ENCODE measurements around the gene DUSP18. TPM values are rescaled to one million over a fixed set of nuclear protein-coding genes. Genes with fewer than 3 reads are reported as not detected.
"Not testable (repeated sequence)": the region's sequence is repeated elsewhere in the genome, so short reads cannot be mapped to it uniquely, and the experiment has no call there.

DUSP18 gene
- total RNA-seq: 1 to 10 TPM; 1.8 to 4.9 TPM

- H3K27me3 ChIP-seq: no peaks in the 10 kb centered on the region
- H3K9me3 ChIP-seq: no peaks in the 10 kb centered on the region
- peaks cover 0 to 15% of the 10 kb centered on the region in 2 donors for H3K4me1 ChIP-seq
- TF ChIP-seq CTCF (IDR thresholded peaks at IDR 0.05): peak; percentile 14 to 44
- peak within 1 kb of the TSS; percentile 30 to 70 for H3K27ac ChIP-seq
- H3K4me3 ChIP-seq: peak within 1 kb of the TSS; percentile 59 to 90
- DNase-seq (ENCODE audit: low spot score): peak; percentile 95
- peaks cover 6% of the 10 kb centered on the region for H3K36me3 ChIP-seq
Observed at GRCh38 chr22:30667494-30668385, at the start of gene DUSP18. DUSP18 (minus strand) TSS chr22:30667875; CDS start chr22:30664003, 3,872 bp downstream.

- Histone ChIP-seq H3K27me3 (no peaks in the 10 kb centered on the region), H3K36me3 (no peaks in the 10 kb centered on the region), H3K9me3 (no peaks in the 10 kb centered on the region), H3K4me3 (no peak overlapping the region), H3K4me1 (peaks cover 0 to 8% of the 10 kb centered on the region in 2 donors), H3K27ac (no peak overlapping the region)
- DNase-seq (ENCODE audit: low spot score): no peak
- TF ChIP-seq CTCF (IDR thresholded peaks at IDR 0.05): no peak
Observed at GRCh38 chr22:30714062-30714461, 46.4 kb upstream of the DUSP18 start.

DNA sequence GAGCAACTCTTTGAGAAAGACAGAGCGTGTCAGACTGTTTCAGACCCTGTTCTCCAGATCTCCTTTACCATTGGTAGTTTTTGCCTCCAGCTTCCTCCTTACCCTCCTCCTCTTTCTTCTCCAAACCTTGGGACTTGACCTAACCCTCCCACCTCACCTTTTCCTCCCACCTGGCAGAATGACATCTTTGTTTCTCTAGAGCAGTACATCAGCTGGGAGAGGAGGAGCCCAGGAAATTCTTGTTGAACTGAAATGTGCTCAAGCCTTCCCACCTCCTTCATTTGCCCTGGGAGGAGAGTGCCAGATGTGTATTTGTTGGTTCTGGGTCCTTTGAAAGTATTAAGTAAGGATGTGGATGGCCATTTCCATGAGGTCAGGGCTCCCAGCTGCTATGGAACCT lies 44.4 kb upstream of the DUSP18 start:
- TF ChIP-seq CTCF (IDR thresholded peaks at IDR 0.05): no peak
- H3K9me3 ChIP-seq: no peaks in the 10 kb centered on the region
- no peak overlapping the region for H3K27ac ChIP-seq

DNA sequence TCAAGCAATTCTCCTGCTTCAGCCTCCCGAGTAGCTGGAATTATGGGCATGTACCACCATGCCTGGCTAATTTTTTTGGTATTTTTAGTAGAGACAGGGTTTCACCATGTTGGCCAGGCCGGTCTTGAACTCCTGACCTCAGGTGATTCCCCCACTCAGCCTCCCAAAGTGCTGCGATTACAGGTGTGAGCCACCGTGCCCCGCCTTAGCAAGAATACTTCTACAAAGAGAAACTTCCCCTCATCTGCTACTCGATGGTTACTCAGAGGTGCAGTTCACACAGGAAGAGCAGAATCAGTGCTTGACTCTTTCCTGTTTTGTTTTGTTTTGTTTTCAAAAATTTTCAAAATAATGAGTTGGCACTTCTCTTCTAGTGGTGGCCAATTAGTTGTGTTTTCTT lies 42.3 kb upstream of the DUSP18 start:
- not testable (repeated sequence) for DNase-seq (ENCODE audit: low spot score); H3K9me3 ChIP-seq; H3K36me3 ChIP-seq; H3K4me1 ChIP-seq; H3K27me3 ChIP-seq; H3K27ac ChIP-seq; H3K4me3 ChIP-seq

More for the DNA sequence above, 44.4 kb upstream of the DUSP18 start:
- H3K4me3 ChIP-seq: no peak overlapping the region
- DNase-seq (ENCODE audit: low spot score): no peak
- H3K4me1 ChIP-seq: peaks cover 0 to under 1% of the 10 kb centered on the region in 2 donors
- H3K36me3 ChIP-seq: no peaks in the 10 kb centered on the region
- H3K27me3 ChIP-seq: no peaks in the 10 kb centered on the region

GRCh38 chr22:30705710-30706651 lies 38.3 kb upstream of the DUSP18 start:
- no peak for TF ChIP-seq CTCF (IDR thresholded peaks at IDR 0.05)
- H3K4me3 ChIP-seq: no peak overlapping the region
- H3K36me3 ChIP-seq: no peaks in the 10 kb centered on the region
- no peaks in the 10 kb centered on the region for H3K27me3 ChIP-seq
- no peaks in the 10 kb centered on the region for H3K4me1 ChIP-seq
- H3K9me3 ChIP-seq: no peaks in the 10 kb centered on the region
- no peak overlapping the region for H3K27ac ChIP-seq
- no peak for DNase-seq (ENCODE audit: low spot score)

GRCh38 chr22:30704978-30705377 lies 37.3 kb upstream of the DUSP18 start:
- Histone ChIP-seq H3K27ac (no peak overlapping the region), H3K36me3 (no peaks in the 10 kb centered on the region), H3K27me3 (no peaks in the 10 kb centered on the region), H3K9me3 (no peaks in the 10 kb centered on the region), H3K4me1 (no peaks in the 10 kb centered on the region), H3K4me3 (no peak overlapping the region)
- DNase-seq (ENCODE audit: low spot score): no peak
- no peak for TF ChIP-seq CTCF (IDR thresholded peaks at IDR 0.05)

Measured in right atrium auricular region (tissue), 2 donors.